Activated T-helper 1 cell treated with anti-CD3 and anti-CD28 coated beads, Interleukin-12 subunit alpha, Interleukin-12 subunit beta, Interleukin-2, Interleukin-4 antibody, amounts not matched to agents 30 ng/mL and 10 ng/mL and 1 ng/mL, durations not matched to agents 14 hours and 24 hours and 36 hours (primary cell): ENCODE results near the gene TRMT13. TPM values are rescaled to one million over a fixed set of nuclear protein-coding genes. Genes with fewer than 3 reads are reported as not detected.
A peak's percentile ranks its signal among the peaks of the same experiment; 100 is the strongest.

ENCODE experiments used
- DNase-seq: peaks from one replicate; pipeline ENCODE4 v3.0.0; 2021; ENCODE audit warnings: low spot score
- H3K27ac Mint-ChIP-seq: one replicate; pipeline ENCODE4 v1.8.0; 2021; ENCODE audit warnings: mild to moderate bottlenecking, mixed read lengths
- H3K27me3 Mint-ChIP-seq: one replicate; pipeline ENCODE4 v1.8.0; 2022; ENCODE audit warnings: mild to moderate bottlenecking, moderate library complexity, mixed read lengths; ENCODE audit not compliant: insufficient read depth
- H3K36me3 Mint-ChIP-seq: one replicate; pipeline ENCODE4 v1.8.0; 2021; ENCODE audit warnings: low read depth, mixed read lengths
- H3K4me1 Mint-ChIP-seq: one replicate; pipeline ENCODE4 v1.8.0; 2021; ENCODE audit warnings: low read depth, mixed read lengths
- H3K4me3 Mint-ChIP-seq: one replicate; pipeline ENCODE4 v1.8.0; 2021; ENCODE audit warnings: mild to moderate bottlenecking, moderate library complexity, mixed read lengths
- H3K9me3 Mint-ChIP-seq: one replicate; pipeline ENCODE4 v1.8.0; 2021; ENCODE audit warnings: mixed read lengths
- intact Hi-C: fragments of 100-400 bp; cut with micrococcal nuclease; formaldehyde crosslinking; loops from one replicate; pipeline ENCODE4 v1.15.1; 2024
- total RNA-seq: library from RNA; stranded (reverse); gene quantifications from 2 replicates; pipeline ENCODE4 v1.2.3, GENCODE V29; 2022

TRMT13 gene, protein sequence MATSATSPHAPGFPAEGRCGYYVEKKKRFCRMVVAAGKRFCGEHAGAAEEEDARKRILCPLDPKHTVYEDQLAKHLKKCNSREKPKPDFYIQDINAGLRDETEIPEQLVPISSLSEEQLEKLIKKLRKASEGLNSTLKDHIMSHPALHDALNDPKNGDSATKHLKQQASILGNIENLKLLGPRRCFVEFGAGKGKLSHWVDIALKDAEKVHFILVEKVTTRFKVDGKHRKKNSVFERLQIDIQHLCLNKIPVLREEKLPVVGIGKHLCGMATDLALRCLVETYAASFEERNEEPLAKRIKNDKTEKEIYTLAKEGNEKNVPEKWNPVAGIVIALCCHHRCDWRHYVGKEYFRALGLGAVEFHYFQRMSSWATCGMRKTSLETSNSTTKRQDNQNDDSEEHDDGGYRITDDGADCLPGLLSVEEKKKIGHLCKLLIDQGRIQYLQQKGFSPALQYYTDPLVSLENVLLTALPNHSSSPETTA
- 21.8 and 25.0 TPM in 2 replicates for total RNA-seq

DNA sequence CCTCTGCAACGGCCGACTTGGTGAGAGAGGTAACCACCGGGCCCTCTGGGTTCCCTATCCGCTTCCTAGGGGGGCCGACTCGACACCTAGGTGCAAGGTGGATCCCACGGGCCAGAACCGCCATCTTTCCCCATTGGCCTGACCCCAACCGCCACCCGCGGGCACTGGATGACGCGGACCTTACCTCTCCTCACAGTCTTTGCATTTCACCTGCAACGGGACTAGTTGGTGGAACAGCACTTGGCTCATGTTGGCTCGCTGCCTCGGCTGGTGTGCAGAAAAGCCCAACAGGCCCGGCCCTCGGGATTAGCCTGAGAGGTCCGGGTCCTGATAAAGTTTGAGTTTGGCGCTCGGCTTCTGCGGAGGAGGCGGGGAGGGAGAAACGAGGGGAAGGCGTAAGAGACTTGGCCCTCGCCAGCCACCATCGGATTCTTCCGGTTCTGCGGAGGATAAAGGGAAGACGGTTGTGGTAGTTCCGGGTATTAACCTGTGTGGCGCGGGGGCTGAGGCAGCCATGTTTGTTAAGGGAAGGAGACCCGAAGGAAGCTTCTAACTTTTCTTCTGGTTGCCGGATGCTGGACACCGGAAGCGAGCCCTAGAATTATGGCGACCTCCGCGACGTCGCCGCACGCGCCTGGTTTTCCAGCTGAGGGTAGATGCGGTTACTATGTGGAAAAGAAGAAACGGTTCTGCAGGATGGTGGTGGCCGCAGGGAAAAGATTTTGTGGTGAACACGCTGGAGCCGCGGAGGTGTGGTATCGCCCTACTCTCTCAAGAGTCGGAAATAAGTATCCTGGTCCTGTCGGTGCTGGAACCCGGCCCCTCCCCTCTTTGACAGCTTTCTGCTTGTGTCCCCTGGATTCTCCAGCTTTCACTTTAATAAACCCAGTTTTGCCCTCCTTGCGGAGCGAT is at the start of gene TRMT13, which contains the start of gene SASS6:
TSS of gene TRMT13 (plus strand) at position 598 of the 912 bp plus-strand sequence. CDS start at position 604, 6 bp downstream.
TSS of gene SASS6 (minus strand) at position 365 of the 912 bp plus-strand sequence. CDS start at position 249, 116 bp downstream.
- Mint-ChIP-seq H3K9me3 (no peaks in the 10 kb centered on the region), H3K4me1 (peaks cover 56% of the 10 kb centered on the region), H3K4me3 (peak within 1 kb of the TSS; percentile 99), H3K27me3 (no peaks in the 10 kb centered on the region), H3K36me3 (peaks cover 16% of the 10 kb centered on the region), H3K27ac (peak within 1 kb of the TSS; percentile 98)
- peak; percentile 93 for DNase-seq
- intact Hi-C loops: loop anchor here (1.0 to 5.0 kb wide), 11 partner anchors 95 to 763 kb away; partner anchors contain the start of genes AGL, CDC14A, DBT and RTCA

DNA sequence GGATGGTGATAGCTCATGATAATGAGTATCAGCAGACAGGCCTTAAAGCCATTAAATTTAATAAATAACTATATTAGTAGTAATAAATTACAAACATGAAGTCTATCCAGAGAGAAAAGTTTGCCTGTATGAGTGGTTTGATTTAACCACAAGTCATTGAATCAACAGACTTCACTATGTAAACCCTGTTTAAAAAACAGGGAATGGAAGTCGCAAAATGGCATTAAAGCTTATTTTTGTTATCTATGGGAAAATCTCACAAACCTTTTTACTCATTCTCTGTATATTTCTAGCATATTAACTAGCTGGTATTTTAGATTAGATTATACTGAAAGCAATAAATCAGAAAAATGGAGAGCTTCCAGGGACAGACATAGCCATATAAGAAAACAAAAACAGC is 45.6 kb upstream of the TRMT13 start:
- Mint-ChIP-seq H3K36me3 (peaks cover 24% of the 10 kb centered on the region), H3K9me3 (no peaks in the 10 kb centered on the region), H3K4me1 (no peaks in the 10 kb centered on the region), H3K27me3 (no peaks in the 10 kb centered on the region), H3K4me3 (no peak overlapping the region), H3K27ac (no peak overlapping the region)
- intact Hi-C loops: no loop called here
- DNase-seq: no peak

DNA sequence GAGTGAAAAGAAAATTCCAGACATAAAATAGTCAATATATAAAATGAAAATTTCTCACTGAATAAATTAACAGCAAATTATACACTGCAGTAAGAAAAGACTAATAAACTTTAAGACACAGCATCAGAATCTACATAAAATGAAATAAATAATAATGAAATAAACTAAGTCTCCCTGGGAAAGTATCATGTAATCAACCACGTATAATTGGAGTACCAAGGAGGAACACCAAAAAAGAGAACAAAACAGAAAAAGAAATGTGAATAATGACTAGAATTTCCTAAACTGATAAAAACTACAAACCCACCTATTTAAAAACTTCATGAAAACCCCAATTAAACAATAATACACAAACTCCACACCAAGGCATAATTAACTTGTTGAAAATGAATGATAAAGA is 43.9 kb upstream of the TRMT13 start:
- Mint-ChIP-seq H3K9me3 (no peaks in the 10 kb centered on the region), H3K4me1 (no peaks in the 10 kb centered on the region), H3K4me3 (no peak overlapping the region), H3K27ac (no peak overlapping the region), H3K27me3 (no peaks in the 10 kb centered on the region), H3K36me3 (peaks cover 25% of the 10 kb centered on the region)
- intact Hi-C loops: no loop called here
- no peak for DNase-seq

DNA sequence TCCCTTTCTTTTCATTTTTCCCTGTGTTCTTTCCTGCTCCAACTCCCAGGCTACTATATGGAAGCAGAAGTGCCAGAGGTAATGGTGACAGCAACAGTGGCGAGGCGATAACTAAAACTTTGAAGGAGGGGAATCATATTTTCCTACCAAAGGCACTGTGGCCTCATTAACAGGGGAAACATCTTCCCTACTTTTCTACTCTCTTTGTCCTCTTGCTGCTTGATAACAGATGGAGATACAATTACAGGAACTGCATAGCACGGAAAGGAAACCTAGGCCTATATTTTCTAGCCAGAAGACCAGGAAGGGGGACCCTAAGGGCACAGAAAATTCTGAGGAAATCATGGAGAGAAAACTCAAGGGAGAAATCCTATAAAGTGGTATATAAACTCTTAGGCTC is 42.5 kb upstream of the TRMT13 start:
- DNase-seq: no peak
- no peaks in the 10 kb centered on the region for H3K9me3 Mint-ChIP-seq
- intact Hi-C loops: no loop called here
- H3K36me3 Mint-ChIP-seq: peaks cover 22% of the 10 kb centered on the region
- H3K4me1 Mint-ChIP-seq: no peaks in the 10 kb centered on the region
- H3K4me3 Mint-ChIP-seq: no peak overlapping the region
- no peak overlapping the region for H3K27ac Mint-ChIP-seq
- no peaks in the 10 kb centered on the region for H3K27me3 Mint-ChIP-seq

DNA sequence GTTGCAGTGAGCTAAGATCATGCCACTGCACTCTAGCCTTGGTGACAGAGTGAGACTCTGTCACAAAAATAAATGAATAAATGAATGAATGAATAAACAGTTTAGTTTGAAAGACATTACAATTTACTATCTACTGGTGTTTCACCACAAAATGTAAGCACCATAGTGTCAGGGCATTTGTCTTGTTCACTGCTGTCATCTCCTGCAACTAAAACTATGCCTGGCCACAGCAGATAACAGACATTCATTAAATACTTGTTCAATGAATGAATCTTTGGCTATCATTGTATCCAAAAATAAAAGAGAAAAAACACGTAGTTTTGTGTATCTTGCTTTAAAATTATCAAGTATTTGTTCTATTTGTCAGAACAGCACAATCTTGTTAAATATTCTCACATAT is 32.8 kb upstream of the TRMT13 start:
- no peak overlapping the region for H3K27ac Mint-ChIP-seq
- peaks cover 31% of the 10 kb centered on the region for H3K36me3 Mint-ChIP-seq
- no peaks in the 10 kb centered on the region for H3K9me3 Mint-ChIP-seq
- H3K4me3 Mint-ChIP-seq: no peak overlapping the region
- DNase-seq: no peak
- intact Hi-C loops: no loop called here
- H3K27me3 Mint-ChIP-seq: no peaks in the 10 kb centered on the region
- H3K4me1 Mint-ChIP-seq: no peaks in the 10 kb centered on the region

DNA sequence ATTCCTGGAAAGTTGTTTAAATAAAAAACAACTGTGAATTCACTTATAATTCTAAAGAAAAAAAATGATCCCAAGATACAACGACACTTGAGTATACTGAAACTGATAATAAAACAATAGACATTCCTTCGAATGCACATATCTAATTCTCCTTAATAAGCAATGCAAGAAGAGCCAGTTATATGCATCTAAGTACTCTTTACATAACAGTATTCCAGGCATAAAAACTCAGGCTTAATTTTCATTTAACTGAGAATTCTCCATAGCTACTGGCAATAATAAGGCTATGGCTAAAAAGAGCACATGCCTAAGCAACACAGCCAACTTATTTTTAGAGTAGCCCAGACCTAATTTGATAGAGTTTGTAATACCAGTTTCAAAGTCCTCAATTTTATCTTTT is 31.4 kb upstream of the TRMT13 start:
- H3K36me3 Mint-ChIP-seq: peaks cover 27% of the 10 kb centered on the region
- no peak for DNase-seq
- H3K27me3 Mint-ChIP-seq: no peaks in the 10 kb centered on the region
- H3K27ac Mint-ChIP-seq: no peak overlapping the region
- H3K4me3 Mint-ChIP-seq: no peak overlapping the region
- H3K9me3 Mint-ChIP-seq: no peaks in the 10 kb centered on the region
- no peaks in the 10 kb centered on the region for H3K4me1 Mint-ChIP-seq
- intact Hi-C loops: no loop called here

DNA sequence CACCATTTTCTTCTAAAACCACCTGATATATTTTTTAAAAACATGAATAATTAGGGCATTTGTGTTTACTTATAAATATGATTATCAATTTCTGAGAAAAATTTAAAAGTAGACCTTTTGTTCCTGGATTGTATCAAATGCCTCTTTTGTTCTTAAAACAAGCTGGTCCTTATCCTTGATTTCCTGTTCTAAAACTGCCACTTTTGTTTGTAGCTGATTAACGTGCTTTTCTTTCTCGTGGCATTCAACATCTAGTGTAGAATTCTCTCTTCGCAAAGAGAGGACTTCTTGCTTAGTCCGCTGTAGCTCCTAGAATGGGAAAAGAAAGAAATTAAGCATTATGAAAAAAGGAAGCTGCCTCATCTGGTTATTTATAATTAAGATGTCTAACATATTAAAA is 25.3 kb upstream of the TRMT13 start:
- no peak overlapping the region for H3K4me3 Mint-ChIP-seq
- H3K4me1 Mint-ChIP-seq: peaks cover 7% of the 10 kb centered on the region
- no peaks in the 10 kb centered on the region for H3K9me3 Mint-ChIP-seq
- no peak overlapping the region for H3K27ac Mint-ChIP-seq
- no peaks in the 10 kb centered on the region for H3K27me3 Mint-ChIP-seq
- peaks cover 12% of the 10 kb centered on the region for H3K36me3 Mint-ChIP-seq
- DNase-seq: no peak
- intact Hi-C loops: no loop called here

DNA sequence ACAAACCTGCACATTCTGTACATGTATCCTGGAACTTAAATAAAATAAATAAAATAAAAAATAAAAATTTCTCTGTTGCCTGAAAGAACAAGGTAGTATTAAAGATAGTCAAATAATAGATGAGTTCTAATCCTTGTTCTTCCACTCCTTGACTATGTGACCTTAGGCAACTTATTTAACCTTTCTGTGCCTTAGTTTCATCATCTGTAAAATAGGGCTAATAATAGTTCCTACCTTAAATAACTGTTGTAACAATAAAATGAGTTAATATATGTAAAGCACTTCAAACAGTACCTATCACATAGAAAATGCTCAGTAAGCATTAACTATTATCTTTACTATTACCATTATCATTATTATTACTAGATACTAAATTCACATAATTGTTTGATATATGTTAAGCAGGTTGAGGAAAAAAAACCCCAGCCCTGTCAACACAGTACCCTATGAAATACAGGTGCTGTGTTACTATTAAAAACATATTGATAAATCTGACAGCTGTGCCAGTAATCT is 23.4 kb upstream of the TRMT13 start:
- Mint-ChIP-seq H3K9me3 (no peaks in the 10 kb centered on the region), H3K4me1 (peaks cover 11% of the 10 kb centered on the region), H3K27ac (no peak overlapping the region), H3K36me3 (peaks cover 16% of the 10 kb centered on the region), H3K27me3 (no peaks in the 10 kb centered on the region), H3K4me3 (no peak overlapping the region)
- DNase-seq: no peak
- intact Hi-C loops: no loop called here

DNA sequence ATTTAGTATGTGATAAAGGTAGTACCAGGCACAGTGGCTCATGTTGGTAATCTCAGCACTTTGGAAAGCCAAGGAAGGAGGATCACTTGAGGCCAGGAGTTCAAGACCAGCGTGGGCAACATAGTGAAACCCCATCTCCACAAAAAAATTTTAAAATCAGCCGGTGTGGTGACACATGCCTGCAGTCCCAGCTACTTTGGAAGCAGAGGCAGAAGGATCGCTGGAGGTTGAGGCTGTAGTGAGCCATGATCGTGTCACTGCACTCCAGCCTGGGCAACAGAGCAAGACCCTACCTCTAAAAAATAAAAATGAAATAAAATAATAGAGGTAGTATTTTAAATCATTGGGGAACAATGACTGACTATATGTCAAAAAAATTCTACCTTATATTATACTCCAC is 17.4 kb upstream of the TRMT13 start:
- no peak overlapping the region for H3K27ac Mint-ChIP-seq
- no peak overlapping the region for H3K4me3 Mint-ChIP-seq
- intact Hi-C loops: no loop called here
- H3K9me3 Mint-ChIP-seq: no peaks in the 10 kb centered on the region
- H3K36me3 Mint-ChIP-seq: peaks cover 22% of the 10 kb centered on the region
- peaks cover 6% of the 10 kb centered on the region for H3K4me1 Mint-ChIP-seq
- no peaks in the 10 kb centered on the region for H3K27me3 Mint-ChIP-seq
- no peak for DNase-seq

DNA sequence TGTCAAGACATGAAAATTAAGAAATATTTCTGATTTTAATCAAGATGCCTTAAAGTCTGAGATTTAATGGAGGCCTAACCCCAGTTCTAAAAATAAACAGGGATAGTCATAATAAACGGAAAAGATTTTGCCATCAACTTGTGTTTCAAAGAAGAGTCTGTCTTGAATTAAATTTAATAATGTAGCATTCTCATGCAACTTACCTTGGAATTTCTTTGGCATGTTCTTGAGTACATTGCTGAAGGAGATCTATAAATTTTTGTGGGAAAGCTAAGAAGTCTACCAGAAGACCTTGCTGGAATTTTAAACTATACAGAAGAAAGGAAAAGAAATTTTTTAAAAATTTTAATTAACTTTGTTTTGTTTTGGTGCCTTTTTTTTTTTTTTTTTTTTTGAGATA is 10.8 kb upstream of the TRMT13 start:
- Mint-ChIP-seq H3K9me3 (no peaks in the 10 kb centered on the region), H3K4me1 (peaks cover 5% of the 10 kb centered on the region), H3K27me3 (no peaks in the 10 kb centered on the region), H3K27ac (no peak overlapping the region), H3K36me3 (peaks cover 17% of the 10 kb centered on the region), H3K4me3 (no peak overlapping the region)
- no peak for DNase-seq
- intact Hi-C loops: no loop called here

DNA sequence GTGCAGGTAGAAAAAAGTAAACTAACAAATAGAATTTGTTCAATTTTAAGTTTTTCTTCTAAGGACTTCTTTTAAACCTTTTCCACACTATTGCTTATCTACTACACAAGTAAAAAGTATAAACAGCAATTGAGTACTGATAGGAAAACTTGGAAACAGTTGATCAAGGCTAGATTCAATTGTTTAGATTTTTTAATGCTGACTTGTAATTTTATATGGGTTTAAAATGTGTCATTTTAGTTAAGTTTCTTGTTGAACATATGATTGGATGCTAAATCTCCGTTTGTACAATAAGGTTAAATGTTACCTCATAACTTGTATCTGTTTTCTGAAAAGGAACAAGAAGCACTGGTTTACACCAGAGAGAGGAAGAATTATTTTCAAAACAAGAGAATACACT is 5.7 kb upstream of the TRMT13 start:
- H3K27me3 Mint-ChIP-seq: no peaks in the 10 kb centered on the region
- H3K4me1 Mint-ChIP-seq: peaks cover 36% of the 10 kb centered on the region
- intact Hi-C loops: no loop called here
- peaks cover 10% of the 10 kb centered on the region for H3K36me3 Mint-ChIP-seq
- H3K4me3 Mint-ChIP-seq: no peak overlapping the region
- H3K9me3 Mint-ChIP-seq: no peaks in the 10 kb centered on the region
- no peak for DNase-seq
- H3K27ac Mint-ChIP-seq: no peak overlapping the region

DNA sequence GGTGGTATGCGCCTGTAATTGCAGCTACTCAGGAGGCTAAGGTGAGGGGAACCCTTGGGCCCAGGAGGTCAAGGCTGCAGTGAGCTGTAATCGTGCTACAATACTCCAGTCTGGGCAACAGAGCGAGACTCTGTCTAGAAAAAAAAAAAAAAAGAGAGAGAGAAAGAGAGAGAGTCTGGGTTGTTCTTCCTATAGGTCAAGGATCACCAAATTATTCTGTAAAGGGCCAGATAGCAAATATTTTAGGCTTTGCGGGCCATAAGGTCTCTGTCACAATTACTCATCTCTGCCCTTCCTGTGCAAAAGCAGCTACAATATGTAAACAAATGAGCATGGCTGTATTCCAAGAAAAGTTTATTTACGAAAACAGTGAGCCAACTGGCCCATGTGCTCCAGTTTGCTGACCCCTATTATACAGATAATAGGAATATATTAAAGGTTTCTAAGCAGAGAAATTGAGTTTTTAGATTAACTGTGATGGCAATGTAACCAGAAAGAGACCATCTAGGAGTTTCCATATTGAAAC is 2.3 kb upstream of the TRMT13 start:
- H3K36me3 Mint-ChIP-seq: peaks cover 19% of the 10 kb centered on the region
- peaks cover 55% of the 10 kb centered on the region for H3K4me1 Mint-ChIP-seq
- H3K27me3 Mint-ChIP-seq: no peaks in the 10 kb centered on the region
- peak overlapping the region; percentile 7 for H3K4me3 Mint-ChIP-seq
- DNase-seq: no peak
- H3K9me3 Mint-ChIP-seq: no peaks in the 10 kb centered on the region
- H3K27ac Mint-ChIP-seq: no peak overlapping the region
- intact Hi-C loops: loop anchor here (5.0 kb wide), 1 partner anchor 247 kb away; no protein-coding TSS in a partner anchor
